H1 (cell line): ENCODE data around the gene EPB41L2. TPM values are rescaled to one million over a fixed set of nuclear protein-coding genes. Genes with fewer than 3 reads are reported as not detected.

Source experiments
- CTCF ChIA-PET: fragments of 300-600 bp; sonication (Branson Sonifier 250); formaldehyde crosslinking; loops from one replicate; lab custom pipeline; 2021; ENCODE audit not compliant: partially characterized antibody; lab: Charles Lee
- POLR2A ChIA-PET: fragments of 300-600 bp; sonication (Branson Sonifier 250); formaldehyde crosslinking; loops from one replicate; lab custom pipeline; 2021; ENCODE audit warnings: inconsistent platforms; ENCODE audit not compliant: partially characterized antibody; lab: Charles Lee
- DNase-seq, 2 experiments: peaks; one replicate each; pipeline versions ENCODE4 v3.0.0 to v3.0.0-alpha.2; 2010 to 2022; ENCODE audit warnings: low spot score in 2 of 2, low read depth in 1 of 2, mixed read lengths in 1 of 2
- FAIRE-seq: peaks from 2 replicates; lab custom pipeline; 2011; peaks lifted over from hg19 to GRCh38; lab: Jason Lieb, UNC
- H2AFZ ChIP-seq: 2 replicates; pipeline ENCODE4 v1.8.1; 2012; ENCODE audit warnings: low read length, inconsistent platforms
- H2AK5ac ChIP-seq: 2 replicates; pipeline ENCODE4 v1.6.1; 2013; ENCODE audit warnings: low read depth, low read length
- H2BK120ac ChIP-seq: replicated peaks from 2 replicates; pipeline ENCODE3; 2013; ENCODE audit warnings: low read depth, low read length, inconsistent platforms
- H2BK12ac ChIP-seq: 2 replicates; pipeline ENCODE4 v1.6.1; 2013; ENCODE audit warnings: low read depth, low read length
- H2BK15ac ChIP-seq: 2 replicates; pipeline ENCODE4 v1.6.1; 2013; ENCODE audit warnings: low read length
- H2BK20ac ChIP-seq: 2 replicates; pipeline ENCODE4 v1.6.1; 2013; ENCODE audit warnings: low read length
- H2BK5ac ChIP-seq: 2 replicates; pipeline ENCODE4 v1.6.1; 2013; ENCODE audit warnings: low read depth, low read length
- H3K14ac ChIP-seq: 2 replicates; pipeline ENCODE4 v1.6.1; 2013; ENCODE audit warnings: inconsistent platforms; ENCODE audit not compliant: insufficient read length
- H3K18ac ChIP-seq: 2 replicates; pipeline ENCODE4 v1.6.1; 2013; ENCODE audit warnings: low read length; ENCODE audit errors: extremely low read depth
- H3K23ac ChIP-seq: 2 replicates; pipeline ENCODE4 v1.6.1; 2013; ENCODE audit warnings: inconsistent platforms; ENCODE audit not compliant: insufficient read length
- H3K23me2 ChIP-seq: 2 replicates; pipeline ENCODE4 v1.6.1; 2013; ENCODE audit warnings: low read depth, low read length
- H3K27ac ChIP-seq: 2 replicates; pipeline ENCODE4 v1.6.1; 2011; ENCODE audit warnings: low read depth, low read length, inconsistent platforms
- H3K27me3 ChIP-seq, 4 experiments: replicated peaks in 1 of 4; 1 replicate in 1 of 4; 2 replicates in 3 of 4; pipeline versions ENCODE4 v1.6.1 to v1.8.1; 2011 to 2013; ENCODE audit warnings: low read length in 3 of 4, mild to moderate bottlenecking in 3 of 4, inconsistent platforms in 2 of 4, mixed read lengths in 2 of 4, moderate library complexity in 1 of 4; ENCODE audit not compliant: control insufficient read depth in 3 of 4, insufficient read depth in 3 of 4; ENCODE audit errors: extremely low read depth in 1 of 4
- H3K36me3 ChIP-seq, 4 experiments: 2 replicates each; pipeline versions ENCODE4 v1.6.1 to v1.8.1; 2011 to 2013; ENCODE audit warnings: mild to moderate bottlenecking in 4 of 4, low read length in 3 of 4, moderate library complexity in 2 of 4, control low read depth in 1 of 4, inconsistent platforms in 1 of 4; ENCODE audit not compliant: insufficient read depth in 4 of 4, control insufficient read depth in 2 of 4
- H3K4ac ChIP-seq: replicated peaks from 2 replicates; pipeline ENCODE3; 2013; ENCODE audit warnings: low read length, low read depth, mixed read lengths, inconsistent platforms; ENCODE audit not compliant: insufficient read length
- H3K4me1 ChIP-seq, 4 experiments: replicated peaks in 1 of 4; 1 replicate in 1 of 4; 2 replicates in 3 of 4; pipeline versions ENCODE4 v1.6.1 to v1.8.1; 2011 to 2013; ENCODE audit warnings: low read length in 3 of 4, inconsistent platforms in 2 of 4, mixed read lengths in 1 of 4; ENCODE audit not compliant: insufficient read depth in 4 of 4, control insufficient read depth in 3 of 4
- H3K4me2 ChIP-seq, 2 experiments: 2 replicates each; pipeline versions ENCODE4 v1.6.1 to v1.8.1; 2011 to 2013; ENCODE audit warnings: low read depth in 2 of 2, low read length in 2 of 2, control low read depth in 1 of 2, inconsistent platforms in 1 of 2, mild to moderate bottlenecking in 1 of 2; ENCODE audit not compliant: insufficient read depth in 1 of 2
- H3K4me3 ChIP-seq, 4 experiments: fragments of 200-600, 300-600 bp in 1 of 4; sonication (generic), shearing (Covaris generic), sonication (Bioruptor Twin) in 1 of 4; 2 replicates each; pipeline versions ENCODE4 v1.5.1 to v1.8.1; 2011 to 2016; ENCODE audit warnings: low read length in 4 of 4, low read depth in 3 of 4, control low read depth in 2 of 4, inconsistent platforms in 2 of 4, mild to moderate bottlenecking in 2 of 4, mixed read lengths in 1 of 4, moderate library complexity in 1 of 4; ENCODE audit not compliant: insufficient read depth in 2 of 4; ENCODE audit errors: extremely low read depth in 1 of 4
- H3K56ac ChIP-seq: replicated peaks from 2 replicates; pipeline ENCODE3; 2013; ENCODE audit warnings: low read depth, mild to moderate bottlenecking, mixed read lengths, low read length, inconsistent platforms; ENCODE audit not compliant: insufficient read length
- H3K79me1 ChIP-seq: 2 replicates; pipeline ENCODE4 v1.6.1; 2013; ENCODE audit warnings: low read depth, low read length, control low read depth
- H3K79me2 ChIP-seq, 2 experiments: 2 replicates each; pipeline versions ENCODE4 v1.6.1 to v1.8.1; 2012 to 2013; ENCODE audit warnings: low read length in 2 of 2, mild to moderate bottlenecking in 2 of 2, inconsistent platforms in 1 of 2; ENCODE audit not compliant: insufficient read depth in 2 of 2, control insufficient read depth in 1 of 2
- H3K9ac ChIP-seq, 4 experiments: replicated peaks in 1 of 4; 1 replicate in 1 of 4; 2 replicates in 3 of 4; pipeline versions ENCODE4 v1.6.1 to v1.8.1; 2011 to 2013; ENCODE audit warnings: low read depth in 3 of 4, low read length in 3 of 4, control low read depth in 2 of 4, mild to moderate bottlenecking in 2 of 4, moderate library complexity in 2 of 4, inconsistent platforms in 1 of 4; ENCODE audit errors: extremely low read depth in 1 of 4
- H3K9me3 ChIP-seq, 2 experiments: 2 replicates each; pipeline versions ENCODE4 v1.6.1 to v1.8.1; 2012 to 2013; ENCODE audit warnings: mild to moderate bottlenecking in 2 of 2, moderate library complexity in 2 of 2, control low read depth in 1 of 2, inconsistent platforms in 1 of 2, low read depth in 1 of 2, low read length in 1 of 2, mixed read lengths in 1 of 2; ENCODE audit not compliant: insufficient read depth in 2 of 2
- H4K20me1 ChIP-seq, 2 experiments: replicated peaks in 1 of 2; 2 replicates each; pipeline versions ENCODE3 to v1.8.1; 2011 to 2013; ENCODE audit warnings: inconsistent platforms in 2 of 2, low read length in 2 of 2, mild to moderate bottlenecking in 1 of 2; ENCODE audit not compliant: insufficient read depth in 2 of 2, control insufficient read depth in 1 of 2
- H4K5ac ChIP-seq: 2 replicates; pipeline ENCODE4 v1.6.1; 2013; ENCODE audit warnings: low read length, low read depth, mixed read lengths, inconsistent platforms; ENCODE audit not compliant: insufficient read length
- H4K8ac ChIP-seq: 2 replicates; pipeline ENCODE4 v1.8.0; 2013; ENCODE audit warnings: mild to moderate bottlenecking, moderate library complexity, low read length, inconsistent platforms; ENCODE audit not compliant: insufficient read depth; ENCODE audit errors: extremely low read depth
- H4K91ac ChIP-seq: replicated peaks from 2 replicates; pipeline ENCODE3; 2013; ENCODE audit warnings: low read length, mixed read lengths, inconsistent platforms; ENCODE audit not compliant: insufficient read length
- BACH1 ChIP-seq: IDR thresholded peaks from 2 replicates; pipeline ENCODE4 v1.6.1; 2012; ENCODE audit warnings: low read length, improper control_type of control experiment
- BRCA1 ChIP-seq: IDR thresholded peaks from 2 replicates; pipeline ENCODE4 v1.6.1; 2012; ENCODE audit warnings: low read depth, low read length, improper control_type of control experiment
- CHD2 ChIP-seq: IDR thresholded peaks from 2 replicates; pipeline ENCODE4 v1.6.1; 2012; ENCODE audit warnings: low read length, improper control_type of control experiment
- POLR2A ChIP-seq, 2 experiments: IDR thresholded peaks; 1 replicate in 1 of 2; 2 replicates in 1 of 2; pipeline ENCODE4 v1.6.1; 2011; ENCODE audit warnings: low read depth in 2 of 2, low read length in 2 of 2, mild to moderate bottlenecking in 2 of 2; ENCODE audit errors: control extremely low read depth in 1 of 2
- SIX5 ChIP-seq: IDR thresholded peaks from 2 replicates; pipeline ENCODE4 v1.6.1; 2011; ENCODE audit warnings: mild to moderate bottlenecking, low read depth, low read length
- SRF ChIP-seq: IDR thresholded peaks from 2 replicates; pipeline ENCODE4 v1.6.1; 2011; ENCODE audit warnings: mild to moderate bottlenecking, low read depth, low read length, moderate library complexity
- polyA plus RNA-seq, 7 experiments: library from polyadenylated mRNA; depleted of rRNA in 3 of 7; stranded (reverse) in 5 of 7; unstranded in 2 of 7; fragments of >200 nt in 5 of 7; fragments of 200-250 nt in 2 of 7; gene quantifications; 1 replicate in 5 of 7; 2 replicates in 1 of 7; 4 replicates in 1 of 7; pipeline versions ENCODE4 v1.2.1 to v1.2.3, GENCODE V29; 2011 to 2013; ENCODE audit warnings: missing spikeins in 2 of 7, mixed read lengths in 2 of 7
- total RNA-seq: library from RNA; stranded (reverse); fragmentation: NEBNext Ultra II Directional; extraction: Animal tissue kit (Norgen Biotek cat#: 25700); gene quantifications from 2 replicates; pipeline ENCODE4 v1.2.1, GENCODE V29; 2021
- TF ChIP-seq, protein P1 (sequence below): IDR thresholded peaks from 2 replicates; pipeline ENCODE4 v1.6.1; 2011; ENCODE audit warnings: low read length, improper control_type of control experiment

EPB41L2 gene
- total and polyA plus RNA-seq, 2 of the 8 experiments (the other 6 are each of a cell fraction or from before 2014, with no cell fraction given) = 22.5 to 123 TPM

DNA sequence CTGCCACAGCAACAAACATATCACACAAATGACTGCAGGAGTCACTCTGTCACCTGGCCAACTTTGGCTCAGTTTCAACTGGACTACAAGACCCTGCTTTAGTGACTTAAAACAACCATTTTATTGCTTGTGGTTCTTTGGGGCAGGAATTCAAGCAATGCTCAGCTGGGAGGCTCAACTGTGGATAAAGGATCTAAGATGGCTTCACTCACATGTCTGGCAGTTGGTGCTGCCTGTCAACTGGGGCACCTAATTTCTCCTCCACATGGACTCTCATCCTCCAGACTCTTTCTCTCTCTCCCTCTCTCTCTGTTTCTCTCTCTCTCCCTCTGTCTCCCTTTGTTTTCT, 2.8 kb upstream of the EPB41L2 start:
- Histone ChIP-seq H3K4me2 (no peak overlapping the region), H2AK5ac (no peak overlapping the region), H3K79me2 (peaks cover 0 to 16% of the 10 kb centered on the region in 2 experiments; a peak in 2 of 4 replicates), H2BK15ac (0 out of 2 replicates have a peak overlapping the region, but pooled peaks have one; percentile 1), H3K9ac (no peak overlapping the region), H3K4ac (no peak overlapping the region), H2AFZ (no peak overlapping the region), H3K18ac (no peak overlapping the region), H3K23ac (no peak overlapping the region), H3K27me3 (no peaks in the 10 kb centered on the region), H3K27ac (no peak overlapping the region), H2BK20ac (no peak overlapping the region), H3K36me3 (no peaks in the 10 kb centered on the region), H4K20me1 (no peaks in the 10 kb centered on the region), H2BK12ac (no peak overlapping the region), H3K4me3 (no peak overlapping the region), H2BK5ac (no peak overlapping the region), H3K79me1 (peaks cover 3% of the 10 kb centered on the region; the same call in 1 of the 2 replicates), H2BK120ac (no peak overlapping the region), H3K14ac (no peak overlapping the region), H4K91ac (no peak overlapping the region), H3K9me3 (no peaks in the 10 kb centered on the region), H3K23me2 (peaks cover 7% of the 10 kb centered on the region), H4K5ac (no peak overlapping the region), H3K4me1 (peaks cover 2 to 14% (median 7%) of the 10 kb centered on the region in 4 experiments; a peak in 5 of 7 replicates), H3K56ac (no peak overlapping the region), H4K8ac (no peak overlapping the region)
- POLR2A ChIA-PET = no interaction called here
- TF ChIP-seq SIX5 (no peak), SRF (no peak), BRCA1 (no peak), BACH1 (no peak), CHD2 (no peak), POLR2A (IDR thresholded peaks at IDR 0.05; ENCODE audit: control extremely low read depth in 1 of 2, low read depth in 2 of 2, low read length in 2 of 2) (no peak)
- TF ChIP-seq, protein P1, sequence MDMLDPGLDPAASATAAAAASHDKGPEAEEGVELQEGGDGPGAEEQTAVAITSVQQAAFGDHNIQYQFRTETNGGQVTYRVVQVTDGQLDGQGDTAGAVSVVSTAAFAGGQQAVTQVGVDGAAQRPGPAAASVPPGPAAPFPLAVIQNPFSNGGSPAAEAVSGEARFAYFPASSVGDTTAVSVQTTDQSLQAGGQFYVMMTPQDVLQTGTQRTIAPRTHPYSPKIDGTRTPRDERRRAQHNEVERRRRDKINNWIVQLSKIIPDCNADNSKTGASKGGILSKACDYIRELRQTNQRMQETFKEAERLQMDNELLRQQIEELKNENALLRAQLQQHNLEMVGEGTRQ = no peak
- FAIRE-seq (no peak), DNase-seq (no peak)
- CTCF ChIA-PET = interaction anchor here (0.9 to 1.9 kb wide), 4 partner anchors 9 to 468 kb away, joined by 3 to 6 read pairs (median 4); no protein-coding TSS in a partner anchor
